A172 (cell line): ENCODE results near the gene RNF150. TPM values are rescaled to one million over a fixed set of nuclear protein-coding genes. Genes with fewer than 3 reads are reported as not detected.

ENCODE experiments used
- DNase-seq: peaks from one replicate; pipeline ENCODE4 v3.0.0-alpha.2; 2015; ENCODE audit warnings: low spot score
- total RNA-seq: library from RNA; depleted of rRNA; stranded (reverse); fragments of >200 nt; shearing (Covaris generic); gene quantifications from 2 replicates; pipeline ENCODE4 v1.2.3, GENCODE V29; 2014

Gene RNF150
- total RNA-seq, 1 experiment from 2014 or later = 6.4 TPM

DNA sequence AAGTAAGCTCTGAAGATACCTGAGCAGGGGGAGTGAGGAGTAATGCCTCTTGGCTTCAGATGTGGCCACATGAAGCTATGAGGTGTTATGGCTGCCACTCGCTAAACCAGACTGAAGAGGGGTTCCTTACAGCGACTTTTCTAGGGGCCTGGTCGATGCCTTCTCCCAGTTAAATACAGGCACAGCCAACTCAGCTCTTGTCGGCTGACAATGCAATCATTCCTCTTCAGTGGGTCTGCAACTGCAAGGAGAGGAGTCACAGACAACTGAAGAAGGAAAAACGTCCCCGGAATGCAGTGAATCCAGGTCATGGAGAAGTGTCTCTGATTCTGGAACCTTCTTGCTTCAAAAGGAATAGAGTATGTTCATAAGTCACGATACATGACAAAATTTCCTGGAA, 106.4 kb downstream of the RNF150 start:
- no peak for DNase-seq

DNA sequence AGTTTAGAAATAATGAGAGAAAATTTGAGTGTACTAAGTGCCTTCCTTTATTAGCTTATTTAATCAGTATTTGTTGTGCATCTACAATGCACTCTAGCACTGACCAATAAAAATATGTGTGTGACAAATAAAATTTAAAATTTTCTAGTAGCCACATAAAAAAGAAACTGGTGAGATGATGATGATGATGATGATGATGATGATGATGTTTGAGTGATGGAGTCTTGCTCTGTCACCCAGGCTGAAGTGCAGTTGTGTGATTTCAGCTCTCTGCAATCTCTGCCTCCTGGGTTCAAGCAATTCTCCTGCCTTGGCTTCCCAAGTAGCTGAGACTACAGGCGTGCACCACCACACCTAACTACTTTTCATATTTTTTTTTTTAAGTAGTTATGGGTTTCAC, 110.2 kb downstream of the RNF150 start:
- no peak for DNase-seq

- no peak for DNase-seq
These were observed 111.1 kb downstream of the RNF150 start for GRCh38 chr4:141022111-141022695.

- DNase-seq = no peak
These were observed 111.7 kb downstream of the RNF150 start for GRCh38 chr4:141021397-141022110.

DNA sequence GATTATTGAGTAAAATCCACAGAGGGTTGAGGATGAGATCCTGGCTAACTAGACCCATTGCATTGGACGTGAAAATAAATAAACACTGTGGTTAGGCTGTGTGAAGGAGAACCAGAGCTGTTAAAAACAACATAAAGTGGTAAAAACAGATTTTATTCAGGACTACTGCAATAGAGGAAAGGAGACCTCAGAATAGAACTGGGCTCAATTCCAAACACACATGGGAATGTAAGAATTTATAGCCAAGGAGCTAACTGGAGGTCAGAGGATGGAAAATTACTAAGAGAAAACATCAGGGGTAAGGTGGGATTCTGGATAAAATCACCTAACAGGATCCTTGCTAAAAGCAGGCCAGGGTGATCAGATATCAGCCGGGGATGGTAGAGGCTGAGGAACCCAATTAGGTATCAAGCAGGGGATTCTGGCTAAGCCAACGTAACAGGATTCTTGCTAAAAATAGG, 112.4 kb downstream of the RNF150 start:
- peak; percentile 17 for DNase-seq

- DNase-seq = no peak
These were observed 113.5 kb downstream of the RNF150 start for GRCh38 chr4:141019768-141020167.

DNA sequence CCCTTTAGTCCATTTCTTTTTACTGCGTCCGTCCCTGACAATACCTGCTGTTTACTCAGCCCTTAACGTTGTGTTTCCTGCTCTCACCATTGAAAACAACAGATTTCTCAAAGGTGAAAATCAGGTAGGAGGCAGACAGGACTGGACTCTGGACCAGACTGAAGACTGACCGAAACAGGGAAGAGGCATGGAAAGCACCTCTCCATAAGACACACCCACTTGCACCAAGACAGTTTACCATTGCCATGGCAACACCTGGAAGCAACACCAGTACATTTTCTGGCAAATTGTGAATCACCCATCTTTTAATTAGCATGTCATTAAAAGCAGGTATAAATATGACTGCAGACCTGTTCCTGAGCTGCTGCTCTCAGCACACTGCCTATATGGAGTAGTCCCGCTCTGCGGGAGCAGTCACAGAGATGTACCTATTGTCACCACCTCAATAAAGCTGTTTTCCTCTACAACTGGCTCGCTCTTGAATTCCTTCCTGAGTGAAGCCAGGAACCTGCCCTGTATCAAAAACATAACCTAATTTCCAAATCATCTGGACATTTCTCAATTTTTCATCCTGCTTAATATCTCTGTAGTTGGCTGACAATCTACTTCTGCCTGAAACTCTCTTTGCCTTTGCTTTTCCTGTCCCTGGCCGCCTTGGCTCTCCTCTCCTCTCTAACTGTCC, 117.0 kb downstream of the RNF150 start:
- DNase-seq = no peak

DNA sequence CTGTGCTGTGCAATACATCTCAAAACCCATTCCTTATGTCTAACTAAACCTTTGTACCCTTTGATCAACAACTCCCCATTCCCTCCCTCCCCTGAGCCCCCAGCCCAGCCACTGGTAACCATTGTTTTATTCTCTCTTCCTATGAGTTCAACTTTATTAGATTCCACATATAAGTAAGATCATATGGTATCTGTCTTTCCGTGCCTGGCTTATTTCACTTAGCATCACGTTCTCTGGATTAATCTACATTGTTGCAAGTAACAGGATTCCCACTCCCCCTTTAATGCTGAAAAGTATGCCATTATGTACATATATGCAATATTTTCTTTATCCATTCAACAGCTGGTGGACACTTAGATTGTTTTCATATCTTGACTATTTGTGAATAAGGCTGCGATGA, 119.4 kb downstream of the RNF150 start:
- DNase-seq = no peak

DNA sequence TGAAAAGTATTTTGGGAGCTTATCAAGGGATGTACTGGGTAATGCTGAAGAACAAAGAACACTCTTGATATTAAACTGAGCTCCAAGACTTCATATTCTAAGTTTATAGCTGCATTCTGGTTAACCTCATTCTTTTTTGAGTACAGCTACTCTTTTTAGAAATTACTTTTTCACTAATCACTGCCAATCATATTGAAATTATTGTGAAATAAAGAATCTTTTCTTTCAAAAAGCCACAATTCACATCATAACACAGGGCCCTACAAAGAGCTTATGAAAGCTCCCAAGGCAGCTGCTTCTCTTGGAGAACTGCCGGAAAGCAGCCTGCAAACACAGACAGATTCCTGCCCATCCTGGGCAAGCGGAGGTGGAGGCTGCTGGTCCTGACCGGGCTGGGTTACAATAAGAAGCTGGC, 121.4 kb downstream of the RNF150 start:
- DNase-seq = no peak

DNA sequence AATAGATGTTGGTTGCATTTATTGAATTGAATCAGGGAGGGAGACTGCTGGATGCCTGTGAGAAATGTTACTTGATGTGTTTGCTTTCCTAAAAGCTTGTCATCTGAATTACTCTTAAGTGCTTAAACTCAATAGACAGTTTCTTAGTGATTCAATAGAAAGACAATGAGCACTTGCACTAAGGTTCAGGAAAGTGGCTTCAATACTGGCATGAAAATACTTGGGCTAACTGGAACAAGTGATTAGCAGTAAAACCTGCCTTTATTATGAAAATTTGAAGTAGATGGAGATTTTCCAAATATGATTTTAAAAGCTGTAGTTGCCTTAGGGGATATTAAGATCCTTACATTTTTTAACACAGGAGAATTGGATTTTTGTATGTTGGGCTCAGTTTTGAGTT, 123.3 kb downstream of the RNF150 start:
- DNase-seq = no peak

DNA sequence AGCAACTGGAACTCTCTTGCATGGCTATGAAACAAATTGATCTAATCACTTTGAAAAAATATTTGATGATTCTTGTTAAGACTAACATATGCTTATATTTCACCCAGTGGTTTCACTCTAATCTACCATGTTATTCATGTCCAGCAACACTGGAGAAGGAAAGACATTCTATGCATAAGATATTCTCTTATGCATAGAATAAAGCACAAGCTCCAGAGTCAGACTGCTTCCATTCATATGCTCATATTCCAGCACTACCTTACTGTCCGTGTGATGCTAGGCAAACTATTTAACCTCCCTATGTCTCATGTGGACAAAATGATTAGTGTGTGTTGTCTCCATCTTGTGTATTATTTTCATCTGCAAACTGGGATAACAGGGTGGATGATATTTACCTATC, 124.1 kb downstream of the RNF150 start:
- no peak for DNase-seq

GRCh38 chr4:141006242-141006802, 126.9 kb downstream of the RNF150 start:
- no peak for DNase-seq

DNA sequence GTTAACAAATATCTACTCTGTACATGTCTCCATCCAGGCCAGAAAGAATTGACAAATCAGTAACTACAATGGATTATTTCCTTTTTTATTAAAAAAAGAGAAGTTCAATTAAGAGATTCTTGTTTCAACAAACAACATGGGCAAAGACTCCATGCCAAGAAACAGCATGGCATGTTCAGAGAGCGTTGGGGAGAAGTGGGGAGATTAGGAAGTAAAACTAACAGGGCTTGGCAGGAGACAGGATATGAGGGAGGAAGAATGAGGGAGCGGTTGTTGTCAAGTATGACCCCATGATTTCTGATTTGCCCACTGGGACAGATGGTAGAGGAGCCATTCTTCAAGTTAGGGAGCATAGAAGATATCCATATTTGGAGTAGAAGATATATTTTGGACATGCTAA, 128.4 kb downstream of the RNF150 start:
- no peak for DNase-seq

DNA sequence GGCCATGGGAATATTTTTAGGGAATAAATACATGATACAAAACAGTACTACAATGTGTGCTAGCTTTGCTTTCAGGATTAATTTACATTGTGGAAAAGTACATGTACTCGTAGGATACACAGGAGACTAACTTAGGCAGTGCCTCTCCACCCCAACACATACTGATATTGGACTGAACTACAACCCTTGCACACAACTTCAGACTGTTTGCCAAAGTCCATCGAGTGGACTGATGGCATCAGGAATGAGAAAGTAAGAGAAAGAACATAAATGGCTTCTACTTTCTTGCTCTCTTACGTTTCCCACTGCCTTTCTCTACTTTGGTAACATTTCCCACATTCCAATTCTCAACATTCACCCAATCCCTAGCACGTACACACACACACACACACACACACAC, 130.1 kb downstream of the RNF150 start:
- no peak for DNase-seq

DNA sequence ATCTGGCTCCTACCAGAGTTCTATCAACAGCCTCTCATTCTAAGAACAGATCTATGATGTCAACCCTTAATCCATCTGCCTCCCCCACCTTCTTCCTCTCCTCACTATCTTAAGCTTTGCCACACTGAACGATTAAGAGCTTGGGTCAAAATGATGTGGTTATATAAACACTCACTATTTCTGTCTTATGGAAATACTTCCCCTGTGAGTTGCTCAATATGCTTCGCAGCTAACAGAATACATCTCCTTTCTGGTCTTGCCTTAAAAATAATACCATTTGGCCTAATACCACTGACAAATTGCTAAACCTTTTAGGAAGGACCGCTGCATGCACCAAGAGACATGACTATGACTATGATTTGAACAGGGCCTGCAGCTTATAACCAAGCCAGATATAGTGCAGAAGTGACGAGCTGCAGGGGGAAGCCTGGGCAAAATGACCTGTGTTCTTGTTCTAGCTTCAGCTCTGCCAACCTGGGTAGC, 130.9 kb downstream of the RNF150 start:
- DNase-seq = no peak

- peak; percentile 10 for DNase-seq
These were observed 136.5 kb downstream of the RNF150 start for GRCh38 chr4:140996766-140997165.

GRCh38 chr4:140995058-140995457, 138.2 kb downstream of the RNF150 start:
- DNase-seq = no peak

DNA sequence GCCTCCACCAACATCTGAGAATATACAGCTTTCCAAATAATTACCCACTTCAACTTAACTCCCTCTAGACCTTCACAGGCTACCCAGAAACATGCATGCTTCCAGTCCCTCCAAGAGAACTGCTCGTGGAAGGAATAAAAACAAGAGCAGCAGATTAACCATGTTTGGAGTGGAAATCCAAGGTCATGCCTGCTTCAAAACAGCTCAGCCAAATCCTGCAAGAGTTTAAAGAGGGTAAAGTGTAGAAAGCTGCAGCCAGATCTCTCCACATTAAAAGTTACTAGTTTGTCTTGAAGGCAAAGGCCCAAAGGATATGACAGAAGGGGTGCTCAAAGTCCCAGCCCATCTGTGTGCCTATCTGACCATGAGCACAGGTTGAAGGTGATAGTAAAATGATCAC, 139.3 kb downstream of the RNF150 start:
- no peak for DNase-seq

GRCh38 chr4:140993370-140993769, 139.9 kb downstream of the RNF150 start:
- no peak for DNase-seq

- DNase-seq = no peak
These were observed 143.3 kb downstream of the RNF150 start for GRCh38 chr4:140989944-140990343.

DNA sequence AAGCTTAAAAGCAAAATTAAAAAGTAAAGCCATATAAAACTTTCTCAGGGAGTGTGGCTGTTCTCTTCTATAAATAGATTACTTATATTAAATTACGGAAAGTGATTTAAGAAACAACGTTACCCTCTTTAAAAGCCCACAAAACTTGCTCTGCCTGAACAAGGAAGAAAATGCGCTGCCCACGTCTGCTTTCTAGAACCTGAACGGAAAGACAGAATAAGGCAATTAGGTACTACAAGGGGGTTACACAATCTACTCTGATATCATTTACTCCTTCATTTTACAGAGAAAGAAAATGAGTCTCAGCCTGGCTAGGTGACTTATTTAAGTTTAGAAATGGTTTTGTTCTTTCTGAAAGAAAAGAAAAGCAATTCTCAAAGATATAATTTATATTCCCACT, 147.2 kb downstream of the RNF150 start:
- no peak for DNase-seq

GRCh38 chr4:140982613-140983340, 150.5 kb downstream of the RNF150 start:
- no peak for DNase-seq
